ENCODE data around the gene EEF1G. TPM values are rescaled to one million over a fixed set of nuclear protein-coding genes. Genes with fewer than 3 reads are reported as not detected.

The EEF1G gene
- total and polyA plus RNA-seq, 2 of the 13 experiments (the other 11 are each of a cell fraction or from before 2014, with no cell fraction given): 1,787 to 2,144 TPM

DNA sequence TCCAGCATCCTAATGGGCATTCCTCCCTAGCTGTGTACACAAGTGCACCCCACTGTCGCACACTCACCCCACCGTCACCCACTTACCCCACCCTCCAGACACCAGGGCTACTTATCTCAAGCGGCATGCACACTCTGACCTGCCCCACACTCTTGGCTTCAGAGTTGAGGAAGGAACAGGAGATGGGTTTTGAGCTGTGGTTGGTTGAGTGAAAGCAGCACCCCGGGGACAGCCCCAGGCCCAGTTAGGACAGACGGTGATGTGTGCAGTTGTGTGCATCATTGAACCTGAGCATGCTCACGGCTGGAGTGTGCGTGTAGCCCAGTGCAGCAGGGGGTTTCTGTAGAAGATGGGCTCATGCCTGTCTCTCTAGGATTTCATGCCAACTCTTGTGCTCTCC, 59.5 kb downstream of the EEF1G start:
- no TSS peak for BruUV-seq (replicated peaks)
- intact Hi-C loops (cut with micrococcal nuclease; ENCODE audit: unreplicated experiment): no loop called here
- DNase-seq (ENCODE audit: low spot score) (no peak), FAIRE-seq (no peak), ATAC-seq (peak; percentile 13)
- H3K4me1 ChIP-seq (ENCODE audit: insufficient read depth, low read length): peaks cover 77% of the 10 kb centered on the region
- peak overlapping the region; percentile 62 for H3K27ac ChIP-seq (ENCODE audit: extremely low read length, insufficient read depth, low read length)
- in situ Hi-C loops (cut with HindIII; ENCODE audit: extremely low pct_ligation_motif_present, low pct_unique_long_range_greater_than_20kb): no loop called here
- TF ChIP-seq ESRRA (CRISPR knock-in tag; IDR thresholded peaks at IDR 0.05; ENCODE audit: low read depth): no peak
- peak; percentile 46 for TF ChIP-seq AGO2 (optimal IDR thresholded peaks at IDR 0.05; ENCODE audit: low read depth, low read length)
- TF ChIP-seq POLR2A (IDR thresholded peaks at IDR 0.05; ENCODE audit: insufficient read depth in 1 of 2, low read depth in 2 of 2, low read length in 2 of 2): 0 out of 4 replicates have a peak, but pooled peaks of 1 of the 2 experiments have one; percentile 16
- no peaks in the 10 kb centered on the region for H3K27me3 ChIP-seq (ENCODE audit: control insufficient read depth in 1 of 2, insufficient read depth in 2 of 2, low read length in 2 of 2)
- H3K9me3 ChIP-seq (ENCODE audit: low read length): no peaks in the 10 kb centered on the region
- no peak overlapping the region for H2AFZ ChIP-seq (ENCODE audit: low read length)
- no peaks in the 10 kb centered on the region for H3K79me2 ChIP-seq (ENCODE audit: insufficient read depth, low read length)
- no peak overlapping the region for H3K4me2 ChIP-seq (ENCODE audit: low read depth, low read length)
- H3K36me3 ChIP-seq (replicated peaks in 1 of 2; ENCODE audit: control insufficient read depth in 1 of 2, insufficient read depth in 2 of 2, low read length in 2 of 2): peaks cover 9 to 23% of the 10 kb centered on the region in 2 experiments; a peak in 4 of 5 replicates
- H3K9ac ChIP-seq (ENCODE audit: insufficient read depth, low read depth, low read length): no peak overlapping the region
- POLR2A ChIA-PET: interaction anchor here (0.7 to 1.3 kb wide), 5 partner anchors 9 to 240 kb away, joined by 3 to 8 read pairs (median 3); partner anchors contain the start of genes AHNAK and ZBTB3
- 87% methylated on average over 7 of the region's 7 CpGs for WGBS (ENCODE audit: low lambda C conversion rate)
- CTCF ChIA-PET (ENCODE audit: low intra/inter-chr PET ratio, low total read pairs): no interaction called here
- 0 out of 2 replicates have a peak, but pooled peaks cover 6% of the 10 kb centered on the region for H4K20me1 ChIP-seq (ENCODE audit: insufficient read depth, low read length)
- no peak overlapping the region for H3K4me3 ChIP-seq (replicated peaks in 1 of 3; ENCODE audit: insufficient read depth in 1 of 3, low read depth in 2 of 3, low read length in 3 of 3)

DNA sequence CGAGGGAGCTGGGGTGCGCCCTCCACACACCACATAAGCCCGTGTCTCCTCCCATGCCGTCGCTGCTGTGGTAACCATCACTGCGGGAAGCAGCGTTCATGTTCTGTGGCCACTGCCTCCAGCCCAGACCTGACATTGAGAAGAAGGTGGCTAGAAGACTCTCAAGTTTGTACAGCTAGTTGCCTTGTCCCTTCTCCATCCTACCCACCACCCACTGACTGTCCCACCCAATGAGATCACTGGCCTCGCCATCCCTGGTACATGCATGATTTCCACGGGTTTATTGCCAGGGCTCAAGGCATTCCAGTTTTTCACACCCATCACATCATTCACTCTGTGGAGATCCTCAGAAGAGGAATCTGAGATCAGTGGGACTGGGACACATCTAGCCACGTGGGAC, 60.1 kb downstream of the EEF1G start:
- H3K9me3 ChIP-seq (ENCODE audit: low read length): no peaks in the 10 kb centered on the region
- no peak overlapping the region for H2AFZ ChIP-seq (ENCODE audit: low read length)
- DNase-seq (ENCODE audit: low spot score) (no peak), ATAC-seq (no peak), FAIRE-seq (no peak)
- no peak overlapping the region for H3K4me2 ChIP-seq (ENCODE audit: low read depth, low read length)
- BruUV-seq (replicated peaks): no TSS peak
- H3K9ac ChIP-seq (ENCODE audit: insufficient read depth, low read depth, low read length): no peak overlapping the region
- no peaks in the 10 kb centered on the region for H3K27me3 ChIP-seq (ENCODE audit: control insufficient read depth in 1 of 2, insufficient read depth in 2 of 2, low read length in 2 of 2)
- intact Hi-C loops (cut with micrococcal nuclease; ENCODE audit: unreplicated experiment): no loop called here
- TF ChIP-seq NR1H2 (CRISPR knock-in tag; IDR thresholded peaks at IDR 0.05; ENCODE audit: borderline replicate concordance, low read depth) (no peak), ZNF883 (CRISPR knock-in tag; IDR thresholded peaks at IDR 0.05; ENCODE audit: not compliant biosample characterization) (no peak), TCF12 (IDR thresholded peaks at IDR 0.05) (no peak), TCF12 (CRISPR knock-in tag; IDR thresholded peaks at IDR 0.05) (no peak)
- TF ChIP-seq, protein P1, sequence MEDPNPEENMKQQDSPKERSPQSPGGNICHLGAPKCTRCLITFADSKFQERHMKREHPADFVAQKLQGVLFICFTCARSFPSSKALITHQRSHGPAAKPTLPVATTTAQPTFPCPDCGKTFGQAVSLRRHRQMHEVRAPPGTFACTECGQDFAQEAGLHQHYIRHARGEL (CRISPR knock-in tag; IDR thresholded peaks at IDR 0.05): no peak
- POLR2A ChIA-PET: no interaction called here
- peaks cover 78% of the 10 kb centered on the region for H3K4me1 ChIP-seq (ENCODE audit: insufficient read depth, low read length)
- no peak overlapping the region for H3K4me3 ChIP-seq (replicated peaks in 1 of 3; ENCODE audit: insufficient read depth in 1 of 3, low read depth in 2 of 3, low read length in 3 of 3)
- peaks cover 4 to 18% of the 10 kb centered on the region in 2 experiments; a peak in 4 of 5 replicates for H3K36me3 ChIP-seq (replicated peaks in 1 of 2; ENCODE audit: control insufficient read depth in 1 of 2, insufficient read depth in 2 of 2, low read length in 2 of 2)
- in situ Hi-C loops (cut with HindIII; ENCODE audit: extremely low pct_ligation_motif_present, low pct_unique_long_range_greater_than_20kb): no loop called here
- 0 out of 2 replicates have a peak, but pooled peaks cover 6% of the 10 kb centered on the region for H4K20me1 ChIP-seq (ENCODE audit: insufficient read depth, low read length)
- CTCF ChIA-PET (ENCODE audit: low intra/inter-chr PET ratio, low total read pairs): no interaction called here
- H3K79me2 ChIP-seq (ENCODE audit: insufficient read depth, low read length): no peaks in the 10 kb centered on the region
- 89% methylated on average over 8 of the region's 10 CpGs for WGBS (ENCODE audit: low lambda C conversion rate)
- no peak overlapping the region for H3K27ac ChIP-seq (ENCODE audit: extremely low read length, insufficient read depth, low read length)

Data from HepG2 (cell line).